Bronchial epithelial cell (primary cell): Measurements from ENCODE around the gene DNAH8. TPM values are rescaled to one million over a fixed set of nuclear protein-coding genes. Genes with fewer than 3 reads are reported as not detected.

Source experiments
- DNase-seq: peaks from one replicate; pipeline ENCODE4 v3.0.0-alpha.2; 2010; ENCODE audit warnings: low read depth
- FAIRE-seq: peaks from 2 replicates; lab custom pipeline; 2011; peaks lifted over from hg19 to GRCh38; lab: Jason Lieb, UNC
- H3K27me3 ChIP-seq: 2 replicates; pipeline ENCODE4 v1.5.1; 2011; ENCODE audit warnings: low read length; ENCODE audit not compliant: control insufficient read depth, insufficient read depth
- H3K36me3 ChIP-seq: 2 replicates; pipeline ENCODE4 v1.5.1; 2011; ENCODE audit warnings: low read length; ENCODE audit not compliant: control insufficient read depth, insufficient read depth
- H3K4me3 ChIP-seq: 2 replicates; pipeline ENCODE4 v1.5.1; 2011; ENCODE audit warnings: mild to moderate bottlenecking, low read depth, low read length, control low read depth
- CTCF ChIP-seq: IDR thresholded peaks from 2 replicates; pipeline ENCODE4 v1.5.1; 2011; ENCODE audit warnings: mild to moderate bottlenecking, moderate library complexity, low read length, control low read depth, inconsistent platforms; ENCODE audit not compliant: insufficient read depth, severe bottlenecking
- total RNA-seq: library from RNA; depleted of rRNA; stranded (reverse); fragments of >200 nt; gene quantifications from 2 replicates; pipeline ENCODE4 v1.2.1, GENCODE V29; 2014

DNAH8 gene
- total RNA-seq, 1 donor from 2014 or later: not detected

GRCh38 chr6:38813041-38813823 lies 98.1 kb downstream of the DNAH8 start:
- no peaks in the 10 kb centered on the region for H3K27me3 ChIP-seq
- H3K36me3 ChIP-seq: no peaks in the 10 kb centered on the region

GRCh38 chr6:38814761-38815160 lies 99.7 kb downstream of the DNAH8 start:
- peak; percentile 47 for FAIRE-seq
- Histone ChIP-seq H3K36me3 (no peaks in the 10 kb centered on the region), H3K27me3 (no peaks in the 10 kb centered on the region), H3K4me3 (no peak overlapping the region)
- no peak for TF ChIP-seq CTCF
- no peak for DNase-seq

More at GRCh38 chr6:38813041-38813823, 98.1 kb downstream of the DNAH8 start:
- DNase-seq (no peak), FAIRE-seq (no peak)
- no peak for TF ChIP-seq CTCF
- no peak overlapping the region for H3K4me3 ChIP-seq

- no peak for FAIRE-seq
- no peak for TF ChIP-seq CTCF
- no peaks in the 10 kb centered on the region for H3K27me3 ChIP-seq
Measured at GRCh38 chr6:38815250-38815649, 100.1 kb downstream of the DNAH8 start.

GRCh38 chr6:38818691-38819090 lies 103.6 kb downstream of the DNAH8 start:
- no peak for TF ChIP-seq CTCF
- H3K4me3 ChIP-seq: no peak overlapping the region
- H3K27me3 ChIP-seq: peaks cover 1% of the 10 kb centered on the region
- FAIRE-seq: no peak
- no peak for DNase-seq
- H3K36me3 ChIP-seq: no peaks in the 10 kb centered on the region

More at GRCh38 chr6:38815250-38815649, 100.1 kb downstream of the DNAH8 start:
- DNase-seq: no peak
- Histone ChIP-seq H3K4me3 (no peak overlapping the region), H3K36me3 (no peaks in the 10 kb centered on the region)

- FAIRE-seq (peak; percentile 68), DNase-seq (no peak)
- Histone ChIP-seq H3K36me3 (no peaks in the 10 kb centered on the region), H3K4me3 (no peak overlapping the region), H3K27me3 (peaks cover 1% of the 10 kb centered on the region)
- no peak for TF ChIP-seq CTCF
Measured at GRCh38 chr6:38822963-38823362, 107.9 kb downstream of the DNAH8 start.
